GM12892 (cell line): Measurements from ENCODE around the gene AAK1.

Experiments
- POLR2A ChIP-seq: IDR thresholded peaks from 2 replicates; pipeline ENCODE4 v1.6.1; 2011; ENCODE audit warnings: low read depth, low read length, control low read depth
- POLR2AphosphoS5 ChIP-seq: IDR thresholded peaks from 2 replicates; pipeline ENCODE4 v1.6.1; 2011; ENCODE audit warnings: low read depth, low read length, control low read depth
- TAF1 ChIP-seq: IDR thresholded peaks from 2 replicates; pipeline ENCODE4 v1.6.1; 2011; ENCODE audit warnings: low read depth, mild to moderate bottlenecking, control low read depth, low read length, borderline replicate concordance

DNA sequence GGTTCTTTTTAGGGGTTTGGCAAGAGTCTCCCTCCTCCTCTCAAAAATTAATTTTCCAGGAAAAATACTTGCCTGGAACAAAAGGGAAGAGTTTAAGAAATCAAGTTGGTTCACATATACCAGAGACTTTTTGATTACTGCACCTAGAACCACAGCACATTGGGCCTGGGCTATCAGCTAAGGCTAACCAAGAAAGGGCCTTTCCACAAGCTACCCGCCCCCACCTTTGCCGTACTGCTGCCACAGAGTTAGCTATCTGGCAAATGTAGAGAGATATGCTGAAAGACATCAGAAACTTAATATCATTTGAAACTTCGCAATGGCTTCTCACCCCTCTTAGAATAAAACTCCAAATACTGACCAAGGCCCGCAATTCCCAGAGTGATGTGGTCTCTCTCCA is 76.9 kb downstream of the AAK1 start:
- TF ChIP-seq POLR2AphosphoS5 (no peak), POLR2A (no peak), TAF1 (no peak)
